GM18508 (cell line): ENCODE data around the gene CCDC174.

Experiments used
- ATAC-seq: cut with Tn5 transposase; IDR thresholded peaks from one replicate; pipeline ENCODE4 v1.9.1; 2021; ENCODE audit warnings: moderate number of reproducible peaks; ENCODE audit not compliant: insufficient read depth, unreplicated experiment

Gene CCDC174

GRCh38 chr3:14691239-14691638 is 39.7 kb downstream of the CCDC174 start:
- peak; percentile 46 for ATAC-seq

- no peak for ATAC-seq
These were observed 40.2 kb downstream of the CCDC174 start for GRCh38 chr3:14691719-14692118.

- ATAC-seq: no peak
These were observed 47.2 kb downstream of the CCDC174 start for GRCh38 chr3:14698601-14699244.

- no peak for ATAC-seq
These were observed 48.1 kb downstream of the CCDC174 start for GRCh38 chr3:14699643-14700042.

- no peak for ATAC-seq
These were observed 49.3 kb downstream of the CCDC174 start for GRCh38 chr3:14700891-14701290.

GRCh38 chr3:14701676-14702075 is 50.1 kb downstream of the CCDC174 start:
- ATAC-seq: no peak

GRCh38 chr3:14703128-14703750 is 51.7 kb downstream of the CCDC174 start:
- ATAC-seq: no peak

- ATAC-seq: no peak
These were observed 52.2 kb downstream of the CCDC174 start for GRCh38 chr3:14703791-14704190.

- no peak for ATAC-seq
These were observed 54.5 kb downstream of the CCDC174 start for GRCh38 chr3:14706096-14706495.

- ATAC-seq: no peak
These were observed 65.0 kb downstream of the CCDC174 start for GRCh38 chr3:14716591-14716990.

GRCh38 chr3:14717307-14717706 is 65.7 kb downstream of the CCDC174 start:
- ATAC-seq: no peak

- no peak for ATAC-seq
These were observed 67.0 kb downstream of the CCDC174 start for GRCh38 chr3:14718539-14718938.

- ATAC-seq: no peak
These were observed 67.4 kb downstream of the CCDC174 start for GRCh38 chr3:14719006-14719405.

GRCh38 chr3:14721126-14721864 is 69.7 kb downstream of the CCDC174 start:
- no peak for ATAC-seq
